Left kidney (tissue), 1 donor: ENCODE results near the gene ZDHHC16. TPM values are rescaled to one million over a fixed set of nuclear protein-coding genes. Genes with fewer than 3 reads are reported as not detected.

Experiments used
- polyA plus RNA-seq: library from polyadenylated mRNA; unstranded; fragments of 120-200 nt; gene quantifications from one replicate; pipeline ENCODE4 v1.2.1, GENCODE V29; 2013; ENCODE audit not compliant: insufficient read length

The ZDHHC16 gene
- polyA plus RNA-seq, 1 donor, result 39.1 TPM

Other genes with a start within 250 kb of the ZDHHC16 start
- gene ARHGAP19, start 153.5 kb upstream of the ZDHHC16 start, polyA plus RNA-seq, result 33.8 TPM
- gene FRAT1, start 126.9 kb upstream of the ZDHHC16 start, polyA plus RNA-seq, result 2.5 TPM
- 12.0 TPM for gene FRAT2, start 111.4 kb upstream of the ZDHHC16 start, polyA plus RNA-seq
- 28.1 TPM for gene RRP12, start 44.8 kb upstream of the ZDHHC16 start, polyA plus RNA-seq
- gene PGAM1, start 20.0 kb upstream of the ZDHHC16 start, polyA plus RNA-seq, result 160 TPM
- gene EXOSC1, start 169 bp upstream of the ZDHHC16 start, polyA plus RNA-seq, result 41.3 TPM
- gene MMS19, start 52.2 kb downstream of the ZDHHC16 start, polyA plus RNA-seq, result 105 TPM
- 6.5 TPM for gene UBTD1, start 52.7 kb downstream of the ZDHHC16 start, polyA plus RNA-seq
- 0.53 TPM for gene ANKRD2, start 126.6 kb downstream of the ZDHHC16 start, polyA plus RNA-seq
- gene HOGA1, start 138.2 kb downstream of the ZDHHC16 start, polyA plus RNA-seq, result 49.0 TPM
- gene C10orf62, start 143.5 kb downstream of the ZDHHC16 start, polyA plus RNA-seq, result 1.1 TPM
- gene MORN4, start 187.3 kb downstream of the ZDHHC16 start, polyA plus RNA-seq, result 24.7 TPM
- gene PI4K2A, start 194.5 kb downstream of the ZDHHC16 start, polyA plus RNA-seq, result 18.1 TPM
- 4.0 TPM for gene AVPI1, start 241.1 kb downstream of the ZDHHC16 start, polyA plus RNA-seq